ENCODE results near the gene C2CD3.

Gene C2CD3

DNA sequence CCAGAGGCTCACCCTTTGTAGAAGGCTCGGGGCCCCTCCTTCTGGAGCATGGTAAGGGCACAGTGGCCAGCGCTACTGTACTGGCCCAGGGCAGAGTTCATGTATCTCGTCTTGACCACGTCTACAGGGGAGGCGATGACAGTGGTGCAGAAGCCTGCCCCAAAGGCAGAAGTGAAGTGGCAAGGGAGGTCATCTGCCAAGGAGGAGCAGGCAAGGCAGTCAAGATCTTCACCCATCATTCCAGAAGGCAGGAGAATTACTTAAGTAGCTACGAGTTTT, 195.4 kb downstream of the C2CD3 start:
- TF ChIP-seq GABPA (IDR thresholded peaks at IDR 0.05; ENCODE audit: low read depth) (no peak), POLR2AphosphoS5 (IDR thresholded peaks at IDR 0.05; ENCODE audit: low read depth) (0 out of 2 replicates have a peak, but pooled peaks have one; percentile 38)
- H3K27me3 ChIP-seq (ENCODE audit: insufficient read depth, poor library complexity, severe bottlenecking): no peaks in the 10 kb centered on the region
- peak in 1 of 2 experiments; percentile 28 for DNase-seq (ENCODE audit: low read depth in 1 of 2, low spot score in 1 of 2)
- H3K27ac ChIP-seq (replicated peaks): no peak overlapping the region
- no peak overlapping the region for H3K4me3 ChIP-seq (replicated peaks; ENCODE audit: insufficient read depth, low read length)

DNA sequence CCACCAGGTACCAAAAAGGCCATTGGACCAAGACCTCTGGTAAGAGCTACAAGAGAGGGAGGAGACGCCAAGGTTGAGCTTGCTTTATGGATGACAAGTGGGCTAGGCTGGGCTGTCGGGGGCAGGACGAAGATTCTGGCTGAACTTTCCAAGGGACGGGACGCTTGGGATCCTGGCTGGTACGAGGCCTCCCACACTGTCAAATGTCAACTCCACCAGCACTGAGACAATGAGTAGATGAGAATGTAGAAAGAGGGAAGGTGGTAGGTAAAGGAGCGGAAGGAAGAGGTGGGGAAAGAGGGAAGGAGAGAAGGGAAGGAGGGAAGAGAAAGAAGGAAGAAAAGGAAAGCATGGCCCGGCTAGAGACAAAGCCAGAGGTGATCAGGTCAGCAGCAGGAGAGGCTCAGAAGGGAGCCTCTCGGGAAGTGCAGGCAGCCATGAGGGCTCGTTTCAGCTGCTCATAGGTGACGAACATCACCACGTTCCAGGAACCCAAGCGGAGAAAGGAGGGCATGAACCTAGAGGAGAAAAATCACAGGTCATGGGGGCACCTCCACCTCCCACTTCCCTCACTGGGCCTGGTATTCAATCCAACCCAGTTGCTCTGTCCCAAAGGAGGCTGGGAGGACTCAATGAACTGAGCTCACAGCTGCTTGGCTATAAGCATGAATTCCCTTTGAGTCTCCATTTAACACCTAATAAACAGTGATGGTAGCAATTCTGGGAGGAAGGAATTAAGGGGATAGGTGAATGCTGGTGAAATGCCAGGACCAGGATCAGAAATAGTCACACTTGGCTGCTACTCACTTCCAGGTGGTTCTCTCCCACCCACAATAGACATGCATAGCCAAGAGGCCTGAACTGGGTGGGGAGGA, 196.0 kb downstream of the C2CD3 start:
- Histone ChIP-seq H3K4me3 (replicated peaks; ENCODE audit: insufficient read depth, low read length) (no peak overlapping the region), H3K27ac (replicated peaks) (no peak overlapping the region), H3K27me3 (ENCODE audit: insufficient read depth, poor library complexity, severe bottlenecking) (no peaks in the 10 kb centered on the region)
- TF ChIP-seq POLR2AphosphoS5 (IDR thresholded peaks at IDR 0.05; ENCODE audit: low read depth) (no peak; the same call in 1 of the 2 replicates), GABPA (IDR thresholded peaks at IDR 0.05; ENCODE audit: low read depth) (no peak), SPI1 (IDR thresholded peaks at IDR 0.05; ENCODE audit: borderline replicate concordance, low read depth) (no peak)
- TF ChIP-seq, protein P1, sequence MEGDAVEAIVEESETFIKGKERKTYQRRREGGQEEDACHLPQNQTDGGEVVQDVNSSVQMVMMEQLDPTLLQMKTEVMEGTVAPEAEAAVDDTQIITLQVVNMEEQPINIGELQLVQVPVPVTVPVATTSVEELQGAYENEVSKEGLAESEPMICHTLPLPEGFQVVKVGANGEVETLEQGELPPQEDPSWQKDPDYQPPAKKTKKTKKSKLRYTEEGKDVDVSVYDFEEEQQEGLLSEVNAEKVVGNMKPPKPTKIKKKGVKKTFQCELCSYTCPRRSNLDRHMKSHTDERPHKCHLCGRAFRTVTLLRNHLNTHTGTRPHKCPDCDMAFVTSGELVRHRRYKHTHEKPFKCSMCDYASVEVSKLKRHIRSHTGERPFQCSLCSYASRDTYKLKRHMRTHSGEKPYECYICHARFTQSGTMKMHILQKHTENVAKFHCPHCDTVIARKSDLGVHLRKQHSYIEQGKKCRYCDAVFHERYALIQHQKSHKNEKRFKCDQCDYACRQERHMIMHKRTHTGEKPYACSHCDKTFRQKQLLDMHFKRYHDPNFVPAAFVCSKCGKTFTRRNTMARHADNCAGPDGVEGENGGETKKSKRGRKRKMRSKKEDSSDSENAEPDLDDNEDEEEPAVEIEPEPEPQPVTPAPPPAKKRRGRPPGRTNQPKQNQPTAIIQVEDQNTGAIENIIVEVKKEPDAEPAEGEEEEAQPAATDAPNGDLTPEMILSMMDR (IDR thresholded peaks at IDR 0.05; ENCODE audit: insufficient read depth, low read length): no peak
- TF ChIP-seq, protein P2, sequence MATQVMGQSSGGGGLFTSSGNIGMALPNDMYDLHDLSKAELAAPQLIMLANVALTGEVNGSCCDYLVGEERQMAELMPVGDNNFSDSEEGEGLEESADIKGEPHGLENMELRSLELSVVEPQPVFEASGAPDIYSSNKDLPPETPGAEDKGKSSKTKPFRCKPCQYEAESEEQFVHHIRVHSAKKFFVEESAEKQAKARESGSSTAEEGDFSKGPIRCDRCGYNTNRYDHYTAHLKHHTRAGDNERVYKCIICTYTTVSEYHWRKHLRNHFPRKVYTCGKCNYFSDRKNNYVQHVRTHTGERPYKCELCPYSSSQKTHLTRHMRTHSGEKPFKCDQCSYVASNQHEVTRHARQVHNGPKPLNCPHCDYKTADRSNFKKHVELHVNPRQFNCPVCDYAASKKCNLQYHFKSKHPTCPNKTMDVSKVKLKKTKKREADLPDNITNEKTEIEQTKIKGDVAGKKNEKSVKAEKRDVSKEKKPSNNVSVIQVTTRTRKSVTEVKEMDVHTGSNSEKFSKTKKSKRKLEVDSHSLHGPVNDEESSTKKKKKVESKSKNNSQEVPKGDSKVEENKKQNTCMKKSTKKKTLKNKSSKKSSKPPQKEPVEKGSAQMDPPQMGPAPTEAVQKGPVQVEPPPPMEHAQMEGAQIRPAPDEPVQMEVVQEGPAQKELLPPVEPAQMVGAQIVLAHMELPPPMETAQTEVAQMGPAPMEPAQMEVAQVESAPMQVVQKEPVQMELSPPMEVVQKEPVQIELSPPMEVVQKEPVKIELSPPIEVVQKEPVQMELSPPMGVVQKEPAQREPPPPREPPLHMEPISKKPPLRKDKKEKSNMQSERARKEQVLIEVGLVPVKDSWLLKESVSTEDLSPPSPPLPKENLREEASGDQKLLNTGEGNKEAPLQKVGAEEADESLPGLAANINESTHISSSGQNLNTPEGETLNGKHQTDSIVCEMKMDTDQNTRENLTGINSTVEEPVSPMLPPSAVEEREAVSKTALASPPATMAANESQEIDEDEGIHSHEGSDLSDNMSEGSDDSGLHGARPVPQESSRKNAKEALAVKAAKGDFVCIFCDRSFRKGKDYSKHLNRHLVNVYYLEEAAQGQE (IDR thresholded peaks at IDR 0.05; ENCODE audit: insufficient replicate concordance, low read depth): no peak
- DNase-seq (ENCODE audit: low read depth in 1 of 2, low spot score in 1 of 2): peak in 1 of 2 experiments; percentile 38

DNA sequence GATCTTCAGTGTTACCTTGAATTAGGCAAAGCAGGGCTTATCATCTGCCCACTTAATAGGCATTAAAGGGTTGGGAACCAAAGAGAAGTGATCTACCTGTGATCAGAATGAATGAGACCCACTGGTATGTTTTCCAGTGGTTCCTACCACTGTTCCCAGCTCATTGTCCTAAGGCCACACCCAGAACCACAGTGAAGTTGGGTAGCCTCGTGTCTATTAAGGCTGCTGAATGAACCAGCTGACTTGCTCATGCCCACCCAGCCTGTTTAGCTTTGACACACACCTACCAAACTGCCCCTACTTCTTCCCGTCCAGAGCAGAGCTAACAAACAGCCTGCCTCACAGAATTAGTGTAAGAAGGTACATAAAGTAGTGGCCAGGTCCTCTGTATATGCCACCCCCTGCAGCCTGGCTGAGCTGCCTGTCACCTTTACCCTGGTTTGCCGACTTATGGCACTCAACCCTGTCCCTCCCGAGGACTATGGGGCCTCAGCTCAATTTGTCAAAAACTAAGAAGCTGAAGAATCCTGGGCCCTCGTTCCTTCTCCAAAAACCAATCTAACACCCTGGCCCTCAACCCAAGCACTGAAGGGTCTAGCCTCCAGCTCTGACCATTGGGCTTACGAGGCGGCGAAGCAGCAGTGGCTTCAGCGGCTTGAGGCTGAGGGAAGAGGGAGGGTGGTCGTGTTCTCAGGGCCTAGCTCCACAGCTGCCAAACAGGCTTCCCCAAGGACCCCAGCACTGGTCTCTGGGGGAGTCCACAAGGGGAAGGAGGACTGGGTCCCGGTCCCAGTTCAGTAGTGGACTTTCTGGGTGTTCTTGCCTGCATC, 198.0 kb downstream of the C2CD3 start:
- H3K4me3 ChIP-seq (replicated peaks; ENCODE audit: insufficient read depth, low read length): no peak overlapping the region
- no peaks in the 10 kb centered on the region for H3K27me3 ChIP-seq (ENCODE audit: insufficient read depth, poor library complexity, severe bottlenecking)
- no peak overlapping the region for H3K27ac ChIP-seq (replicated peaks)
- TF ChIP-seq POLR2AphosphoS5 (IDR thresholded peaks at IDR 0.05; ENCODE audit: low read depth) (peak; percentile 37; the same call in 1 of the 2 replicates), GABPA (IDR thresholded peaks at IDR 0.05; ENCODE audit: low read depth) (no peak)
- DNase-seq (ENCODE audit: low read depth in 1 of 2, low spot score in 1 of 2): peak in 1 of 2 experiments; percentile 29

DNA sequence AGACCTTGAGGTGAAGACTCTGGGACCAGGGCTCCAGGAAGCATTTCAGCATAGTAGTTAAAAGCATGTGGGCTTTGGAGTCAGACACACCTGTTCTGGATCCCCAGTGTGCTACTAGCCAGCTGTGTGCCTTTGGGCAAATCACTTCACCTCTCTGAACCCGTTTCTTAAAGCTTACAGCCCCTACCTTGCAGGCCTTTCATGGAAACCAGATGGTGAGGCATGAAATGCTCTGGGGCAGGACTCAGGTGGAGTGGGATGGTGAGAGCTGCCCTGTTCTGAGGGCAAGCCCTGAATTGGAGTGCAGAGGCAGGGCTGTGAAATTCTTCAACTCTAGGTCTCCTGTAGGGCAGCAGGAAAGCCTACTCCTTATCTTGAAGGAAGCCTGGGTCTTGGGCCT, 198.6 kb downstream of the C2CD3 start:
- TF ChIP-seq GABPA (IDR thresholded peaks at IDR 0.05; ENCODE audit: low read depth) (no peak), POLR2AphosphoS5 (IDR thresholded peaks at IDR 0.05; ENCODE audit: low read depth) (peak; percentile 36)
- no peak overlapping the region for H3K4me3 ChIP-seq (replicated peaks; ENCODE audit: insufficient read depth, low read length)
- peak in 1 of 2 experiments; percentile 50 for DNase-seq (ENCODE audit: low read depth in 1 of 2, low spot score in 1 of 2)
- H3K27ac ChIP-seq (replicated peaks): no peak overlapping the region
- H3K27me3 ChIP-seq (ENCODE audit: insufficient read depth, poor library complexity, severe bottlenecking): no peaks in the 10 kb centered on the region

DNA sequence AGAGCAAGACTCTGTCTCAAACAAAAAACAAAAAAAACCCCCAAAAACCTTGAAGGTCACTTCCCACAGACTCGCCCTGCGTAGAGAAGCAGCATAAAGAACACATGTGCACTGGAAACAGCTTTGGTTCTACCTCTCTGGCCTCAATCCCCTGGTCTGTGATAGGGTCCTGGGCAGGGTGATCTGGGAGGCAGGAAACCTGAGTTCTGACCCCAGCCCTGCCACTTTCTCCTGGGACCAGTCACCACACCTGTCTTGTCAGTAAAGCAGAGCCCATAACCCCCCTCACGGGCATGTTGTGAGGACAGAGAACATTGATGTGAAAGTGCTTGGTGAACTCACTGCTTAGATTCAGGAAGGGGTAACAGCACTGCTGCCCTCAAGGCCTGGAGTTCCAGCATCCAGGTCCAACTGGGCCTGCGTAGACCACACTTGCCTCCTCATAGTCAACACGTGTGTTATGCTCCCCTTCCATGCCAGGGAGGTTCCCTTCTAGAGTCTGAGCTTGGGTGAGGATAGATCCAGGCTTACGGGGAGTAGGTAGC, 199.6 kb downstream of the C2CD3 start:
- Histone ChIP-seq H3K4me3 (replicated peaks; ENCODE audit: insufficient read depth, low read length) (no peak overlapping the region), H3K27me3 (ENCODE audit: insufficient read depth, poor library complexity, severe bottlenecking) (no peaks in the 10 kb centered on the region), H3K27ac (replicated peaks) (no peak overlapping the region)
- DNase-seq (ENCODE audit: low read depth in 1 of 2, low spot score in 1 of 2): peak in 1 of 2 experiments; percentile 35
- TF ChIP-seq, protein P1 (IDR thresholded peaks at IDR 0.05; ENCODE audit: insufficient read depth, low read length): no peak
- TF ChIP-seq GABPA (IDR thresholded peaks at IDR 0.05; ENCODE audit: low read depth) (no peak), POLR2AphosphoS5 (IDR thresholded peaks at IDR 0.05; ENCODE audit: low read depth) (peak; percentile 87)

Data from HL-60 (cell line).